ENCODE measurements around the gene TMEM179. TPM values are rescaled to one million over a fixed set of nuclear protein-coding genes. Genes with fewer than 3 reads are reported as not detected.

TMEM179 gene
- total RNA-seq, 1 donor from 2014 or later = not detected

GRCh38 chr14:104563742-104564615 is 40.6 kb downstream of the TMEM179 start:
- intact Hi-C loops (cut with DNase I) = loop anchor here (2.0 to 5.0 kb wide), 2 partner anchors 427 to 487 kb away; no protein-coding TSS in a partner anchor
- peak; percentile 85 for ATAC-seq (ENCODE audit: poor library complexity)
- peak; percentile 82 for DNase-seq

DNA sequence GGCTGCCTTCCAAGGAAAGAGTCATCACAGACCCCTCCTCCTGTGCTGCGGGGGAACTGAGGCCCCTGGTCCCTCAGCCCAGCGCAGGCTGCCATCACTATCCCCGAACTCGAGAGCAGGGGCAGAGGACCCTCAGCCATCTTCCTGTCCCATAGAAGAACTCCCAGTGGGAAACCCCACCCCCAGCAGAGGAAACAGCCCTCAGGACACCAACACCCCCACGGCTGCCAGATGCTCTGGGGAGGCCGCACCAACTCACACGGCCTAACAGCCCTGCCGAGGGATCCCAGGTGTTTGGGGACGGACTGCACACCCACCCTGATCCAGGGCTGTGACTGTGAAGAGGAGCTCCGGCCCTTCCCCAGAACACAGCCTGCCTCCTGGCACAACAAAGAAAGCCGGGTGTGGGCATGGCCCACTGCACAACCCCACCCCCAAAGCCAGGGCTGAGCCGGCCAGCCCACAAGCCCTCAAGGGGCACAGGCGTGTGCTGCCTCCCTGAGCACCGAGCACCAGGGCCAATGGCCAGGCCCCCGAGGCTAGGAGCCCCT is 41.3 kb downstream of the TMEM179 start:
- no peak for ATAC-seq (ENCODE audit: poor library complexity)
- intact Hi-C loops (cut with DNase I) = loop anchor here (5.0 kb wide), 1 partner anchor 486 kb away; no protein-coding TSS in a partner anchor

DNA sequence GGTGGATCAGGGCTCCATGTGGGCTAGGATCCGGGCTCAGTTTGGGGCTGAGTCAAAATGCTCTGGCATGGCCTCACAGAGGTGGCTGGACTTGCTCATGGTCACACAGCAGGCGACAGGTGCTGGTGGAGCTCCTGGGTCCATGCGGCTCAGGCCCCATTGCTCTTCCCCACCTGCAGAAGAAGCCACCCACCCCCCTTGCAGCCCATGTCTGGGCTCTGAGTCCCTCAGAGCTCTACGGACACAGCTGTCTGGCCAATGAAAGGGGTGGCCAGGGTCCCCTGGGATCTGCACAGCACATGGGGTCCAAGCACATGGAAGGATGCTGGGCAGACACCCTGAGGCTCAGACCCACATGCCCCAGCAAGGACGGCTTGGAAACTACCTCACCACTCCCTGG is 42.0 kb downstream of the TMEM179 start:
- ATAC-seq (ENCODE audit: poor library complexity) (no peak), DNase-seq (peak; percentile 28)
- intact Hi-C loops (cut with DNase I) = loop anchor here (5.0 kb wide), 1 partner anchor 485 kb away; no protein-coding TSS in a partner anchor

More for the DNA sequence above, 41.3 kb downstream of the TMEM179 start:
- DNase-seq = peak; percentile 22

- no peak for ATAC-seq (ENCODE audit: poor library complexity)
- peak; percentile 20 for DNase-seq
- intact Hi-C loops (cut with DNase I) = loop anchor here (5.0 kb wide), 1 partner anchor 485 kb away; no protein-coding TSS in a partner anchor
Measured at GRCh38 chr14:104561632-104562495, 42.7 kb downstream of the TMEM179 start.

GRCh38 chr14:104561124-104561557 is 43.4 kb downstream of the TMEM179 start:
- peak; percentile 31 for DNase-seq
- ATAC-seq (ENCODE audit: poor library complexity) = no peak
- intact Hi-C loops (cut with DNase I) = loop anchor here (5.0 kb wide), 1 partner anchor 484 kb away; no protein-coding TSS in a partner anchor

- intact Hi-C loops (cut with DNase I) = loop anchor here (5.0 kb wide), 1 partner anchor 483 kb away; no protein-coding TSS in a partner anchor
- DNase-seq (peak; percentile 4), ATAC-seq (ENCODE audit: poor library complexity) (no peak)
Measured at GRCh38 chr14:104560586-104560945, 44.0 kb downstream of the TMEM179 start.

DNA sequence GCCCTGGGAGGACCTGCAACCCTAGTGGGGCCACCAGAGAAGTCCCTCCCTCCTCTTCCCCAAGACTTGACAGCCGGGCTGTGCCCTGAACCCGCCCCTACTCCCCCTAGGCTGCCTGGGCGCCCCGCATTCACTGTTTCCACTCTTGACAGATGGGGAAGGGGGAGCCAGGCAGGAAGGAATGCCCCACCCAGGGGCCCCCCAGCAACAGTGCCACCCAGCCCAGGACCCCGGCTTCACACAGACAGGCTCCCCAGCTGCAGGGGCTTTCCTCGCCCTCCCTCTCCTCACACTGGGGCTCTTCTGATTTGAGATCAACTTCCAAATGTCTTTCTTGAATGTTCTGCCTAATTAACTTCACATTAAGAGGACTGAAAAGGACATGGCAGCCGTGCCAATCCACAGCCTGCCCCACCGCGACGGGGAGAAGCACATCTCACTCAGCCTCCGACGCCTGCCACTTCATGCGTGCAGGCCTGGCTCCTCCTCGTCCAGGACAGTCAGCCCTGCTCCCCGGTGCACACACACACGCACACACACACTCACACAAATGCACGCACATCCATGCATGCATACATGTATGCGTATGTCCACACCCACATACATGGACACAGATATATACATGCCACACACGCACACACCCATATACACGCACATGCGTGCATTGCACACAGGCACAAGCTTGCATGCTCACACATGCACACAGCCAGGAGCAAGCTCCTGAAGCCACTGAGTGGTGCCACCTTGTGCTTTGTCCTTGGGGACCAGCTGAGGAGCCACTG is 44.6 kb downstream of the TMEM179 start:
- no peak for ATAC-seq (ENCODE audit: poor library complexity)
- intact Hi-C loops (cut with DNase I) = loop anchor here (5.0 to 10.0 kb wide), 2 partner anchors 185 to 483 kb away; no protein-coding TSS in a partner anchor
- peak; percentile 24 for DNase-seq

DNA sequence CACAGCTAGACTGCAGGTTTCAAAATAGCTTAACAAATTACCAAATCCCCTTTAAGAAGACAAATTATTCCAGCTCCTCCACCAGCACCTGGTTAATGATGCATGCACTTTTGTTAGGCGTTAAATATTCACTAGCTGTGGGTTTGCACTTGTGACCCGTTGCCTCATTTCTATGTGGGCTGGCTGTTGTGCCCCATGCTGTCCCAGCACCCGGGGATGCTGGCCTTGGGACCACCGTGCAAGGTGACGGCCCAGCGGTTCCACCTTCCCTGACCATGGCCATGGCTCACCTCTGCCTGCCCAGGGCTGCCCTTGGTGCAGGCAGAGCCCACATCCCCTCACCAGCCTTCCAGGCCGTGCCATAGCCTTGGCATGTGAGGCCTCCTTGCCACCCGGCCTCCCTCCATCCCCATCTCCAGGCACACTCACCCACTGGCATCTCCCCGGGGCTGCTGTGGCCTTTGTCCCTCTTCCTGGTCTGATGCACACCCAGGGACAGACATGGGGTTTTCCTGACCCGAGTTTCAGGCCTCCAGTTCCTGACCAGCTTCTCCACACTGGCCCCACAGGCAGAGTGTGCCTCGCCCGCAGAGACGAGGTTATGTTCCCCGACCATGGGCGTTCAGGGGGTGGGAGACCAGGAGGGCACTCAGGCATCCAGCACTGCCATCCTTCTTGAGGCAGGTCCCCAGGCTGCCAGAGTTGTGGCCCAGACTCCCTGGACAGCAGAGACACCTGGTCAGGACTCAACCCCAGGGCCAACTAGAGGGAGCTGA is 45.4 kb downstream of the TMEM179 start:
- ATAC-seq (ENCODE audit: poor library complexity) (no peak), DNase-seq (peak; percentile 31)
- intact Hi-C loops (cut with DNase I) = loop anchor here (10.0 kb wide), 1 partner anchor 184 kb away; no protein-coding TSS in a partner anchor

DNA sequence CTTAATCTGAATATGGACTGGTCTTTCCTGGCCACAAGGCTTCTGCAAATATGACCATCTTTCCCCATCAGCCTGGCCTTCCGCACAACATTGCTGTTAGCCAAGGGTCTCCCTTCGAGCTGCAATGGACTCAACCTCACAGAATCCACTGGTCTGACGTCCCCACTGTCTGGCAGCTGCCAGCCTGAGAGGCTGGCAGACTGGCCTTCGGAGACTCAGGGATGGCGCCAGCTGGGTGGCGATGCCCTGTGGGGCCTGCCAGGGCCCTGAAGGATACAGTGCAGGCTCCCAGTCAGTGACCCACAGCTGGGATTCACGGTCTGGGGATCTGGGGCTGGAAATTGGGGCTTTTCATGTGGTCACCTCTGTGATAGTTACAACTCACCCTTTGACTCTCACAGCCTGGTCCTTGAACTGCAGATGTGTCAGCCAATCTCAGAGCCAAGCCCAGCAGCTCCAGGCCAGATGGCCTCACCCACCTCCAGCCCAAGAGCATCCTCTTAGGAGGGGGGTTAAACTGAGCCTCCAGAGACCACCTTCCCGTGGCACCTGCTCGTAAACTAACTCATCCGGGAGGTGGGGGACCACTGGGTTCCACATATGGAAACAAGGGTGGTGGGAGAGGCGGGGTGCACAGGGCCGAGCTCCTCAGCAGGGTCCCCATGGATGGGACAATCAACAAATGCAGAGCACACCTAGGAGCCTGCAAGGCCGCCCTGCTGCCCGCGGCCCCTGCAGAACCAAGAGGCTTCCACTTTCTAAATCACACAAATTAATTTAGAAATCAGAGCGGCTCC is 46.1 kb downstream of the TMEM179 start:
- intact Hi-C loops (cut with DNase I) = loop anchor here (10.0 kb wide), 1 partner anchor 184 kb away; no protein-coding TSS in a partner anchor
- ATAC-seq (ENCODE audit: poor library complexity) = no peak
- DNase-seq = peak; percentile 20

DNA sequence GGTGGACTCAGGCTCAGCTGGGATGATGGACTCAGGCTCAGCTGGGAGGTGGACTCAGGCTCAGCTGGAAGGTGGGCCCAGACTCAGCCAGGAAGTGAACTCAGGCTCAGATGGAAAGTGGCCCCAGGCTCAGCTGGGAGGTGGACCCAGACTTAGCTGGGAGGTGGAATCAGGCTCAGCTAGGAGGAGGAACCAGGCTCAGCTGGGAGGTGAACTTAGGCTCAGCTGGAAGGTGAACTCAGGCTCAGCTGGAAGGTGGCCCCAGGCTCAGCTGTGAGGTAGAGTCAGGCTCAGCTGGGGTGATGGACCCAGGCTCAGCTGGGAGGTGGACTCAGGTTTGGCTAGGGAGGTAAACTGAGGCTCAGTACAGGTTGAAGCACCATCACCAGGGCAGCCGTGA is 46.8 kb downstream of the TMEM179 start:
- DNase-seq = peak; percentile 22

DNA sequence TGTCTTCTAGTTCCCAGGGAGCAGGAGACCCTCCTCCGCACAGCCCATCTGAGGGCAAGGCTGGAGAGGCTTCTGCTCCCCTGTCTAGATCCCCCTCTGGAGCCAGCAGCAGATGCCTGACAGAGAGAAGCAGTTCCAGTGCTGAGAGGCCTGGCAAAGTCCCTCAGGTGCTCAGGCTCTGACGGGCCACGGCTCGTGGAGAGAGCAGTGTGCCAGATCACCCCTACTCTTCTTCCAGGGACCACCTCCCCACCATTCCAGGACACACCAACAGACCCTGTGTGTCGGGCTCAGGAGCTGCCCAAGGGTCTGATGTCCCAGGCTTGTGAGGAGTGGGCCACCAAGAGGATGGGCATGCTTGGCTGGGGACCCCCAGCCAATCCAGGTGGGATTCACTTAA is 47.5 kb downstream of the TMEM179 start:
- DNase-seq (peak; percentile 1), ATAC-seq (ENCODE audit: poor library complexity) (no peak)
- intact Hi-C loops (cut with DNase I) = loop anchor here (10.0 kb wide), 1 partner anchor 182 kb away; no protein-coding TSS in a partner anchor

More for the DNA sequence above, 46.8 kb downstream of the TMEM179 start:
- intact Hi-C loops (cut with DNase I) = loop anchor here (10.0 kb wide), 1 partner anchor 183 kb away; no protein-coding TSS in a partner anchor
- ATAC-seq (ENCODE audit: poor library complexity) = no peak

GRCh38 chr14:104556256-104557021 is 48.1 kb downstream of the TMEM179 start:
- no peak for ATAC-seq (ENCODE audit: poor library complexity)
- peak; percentile 32 for DNase-seq
- intact Hi-C loops (cut with DNase I) = loop anchor here (10.0 kb wide), 1 partner anchor 182 kb away; no protein-coding TSS in a partner anchor

DNA sequence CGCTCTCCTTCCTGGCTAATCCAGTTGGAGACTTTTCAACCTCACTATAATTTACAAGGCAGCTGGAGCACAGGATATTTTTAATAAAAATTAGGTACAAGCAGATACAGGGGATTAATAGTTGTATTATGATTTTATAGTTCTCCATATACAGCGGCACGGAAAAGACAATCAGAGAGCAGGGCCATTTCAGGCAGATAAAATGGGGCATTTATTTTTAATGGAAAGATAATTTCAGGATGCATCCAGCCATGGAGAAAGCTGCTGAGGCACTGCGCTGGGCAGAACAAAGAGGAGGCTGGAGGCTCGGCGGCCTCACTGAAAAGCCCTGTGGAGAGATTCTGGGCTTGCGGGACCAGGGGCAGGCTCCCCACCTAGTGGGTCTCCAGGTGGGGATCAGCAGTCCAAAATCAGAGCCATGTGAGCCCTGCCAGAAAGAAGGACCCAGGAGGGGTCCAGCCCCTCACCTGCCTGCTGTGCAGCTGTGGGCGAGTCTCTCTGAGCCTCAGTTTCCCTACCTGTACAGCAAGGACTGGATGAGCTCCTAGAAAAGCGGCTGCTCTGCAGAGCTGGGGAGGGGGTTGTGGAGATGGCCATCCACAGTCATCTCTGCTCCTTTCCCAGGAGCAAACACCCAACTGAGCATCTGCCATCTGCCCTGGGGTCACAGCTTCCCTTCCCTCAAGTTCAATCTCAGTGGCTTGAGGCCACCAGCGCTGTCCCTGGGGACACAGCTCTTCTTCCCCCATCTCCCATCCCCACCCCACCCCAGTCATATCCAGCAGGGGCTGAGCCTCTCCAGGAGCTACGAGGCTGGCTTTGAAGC is 48.9 kb downstream of the TMEM179 start:
- intact Hi-C loops (cut with DNase I) = loop anchor here (10.0 kb wide), 1 partner anchor 181 kb away; no protein-coding TSS in a partner anchor
- ATAC-seq (ENCODE audit: poor library complexity) = no peak
- no peak for DNase-seq

DNA sequence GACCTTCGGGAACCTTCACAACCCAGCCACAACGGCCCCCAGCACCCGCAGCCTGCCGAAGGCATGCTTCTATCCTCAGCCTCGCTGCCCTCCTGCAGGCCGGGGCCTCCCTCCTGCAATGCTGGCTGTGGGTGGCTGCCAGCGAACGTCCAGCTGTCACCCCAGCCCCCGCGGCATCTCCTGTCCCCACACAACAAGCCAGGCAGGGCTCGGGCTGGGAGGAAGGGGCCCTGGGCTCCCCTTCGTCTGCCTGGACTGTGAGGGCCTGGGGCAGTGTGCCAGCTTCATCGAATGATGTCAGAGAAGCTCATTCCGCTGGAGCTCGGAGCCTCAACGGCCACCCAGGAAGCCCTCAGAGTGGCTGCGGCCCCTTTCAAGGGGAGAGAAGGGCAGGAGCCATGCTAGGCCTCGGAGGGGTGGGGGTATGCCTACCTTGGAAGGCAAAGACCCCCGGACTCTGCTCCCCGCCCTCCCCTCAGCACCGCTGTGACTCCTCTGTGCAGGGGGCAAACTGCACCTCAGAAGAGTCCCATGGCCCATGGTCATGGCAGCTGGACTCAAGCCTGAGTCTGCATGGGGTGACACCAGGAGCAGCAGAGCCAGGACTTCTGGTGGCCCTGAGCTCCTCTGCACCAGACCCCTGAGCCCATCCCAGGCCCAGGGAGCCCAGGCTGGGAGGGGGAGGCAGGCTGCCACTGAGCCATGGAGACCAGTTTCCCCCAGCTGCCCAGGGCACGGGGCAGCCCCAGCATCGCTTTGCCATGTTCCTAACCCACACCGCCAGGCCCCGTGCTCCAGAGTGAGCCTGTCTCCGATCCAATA is 49.8 kb downstream of the TMEM179 start:
- DNase-seq = no peak
- ATAC-seq (ENCODE audit: poor library complexity) = no peak
- intact Hi-C loops (cut with DNase I) = loop anchor here (10.0 kb wide), 1 partner anchor 180 kb away; no protein-coding TSS in a partner anchor

Measured in Right ventricle myocardium superior (tissue), 1 donor.